IMR-90 (cell line): ENCODE results near the gene TSSC4. TPM values are rescaled to one million over a fixed set of nuclear protein-coding genes. Genes with fewer than 3 reads are reported as not detected.

ENCODE experiments used
- ATAC-seq: fragments of 200-7000 bp; cut with Tn5 transposase; 2 replicates; pipeline ENCODE4 v1.9.1; 2020; ENCODE audit warnings: low read depth, mild to moderate bottlenecking, moderate library complexity
- BruUV-seq: library from RNA; stranded (reverse); fragments of 400-500 nt; replicated peaks from 2 replicates; lab custom pipeline; 2021; lab: Mats Ljungman, UMichigan
- CTCF ChIA-PET: fragments of 300-600 bp; formaldehyde crosslinking; extraction: SDS; loops from one replicate; lab custom pipeline; 2021; ENCODE audit warnings: antibody characterized with exemption; lab: Yijun Ruan, JAX
- POLR2A ChIA-PET: fragments of 300-600 bp; sonication (Branson Sonifier 250); formaldehyde crosslinking; loops from one replicate; lab custom pipeline; 2022; ENCODE audit warnings: antibody characterized with exemption; ENCODE audit not compliant: unreplicated experiment; lab: Charles Lee
- DNase-seq: peaks from one replicate; pipeline ENCODE4 v3.0.0; 2013
- H2AFZ ChIP-seq: replicated peaks from 2 replicates; pipeline ENCODE3; 2013; ENCODE audit warnings: low read length, mild to moderate bottlenecking; ENCODE audit not compliant: poor library complexity
- H2AK5ac ChIP-seq: 2 replicates; pipeline ENCODE4 v1.6.1; 2013; ENCODE audit warnings: low read depth, low read length, inconsistent platforms
- H2AK9ac ChIP-seq: replicated peaks from 2 replicates; pipeline ENCODE3; 2013; ENCODE audit warnings: mild to moderate bottlenecking, low read depth, low read length, moderate library complexity; ENCODE audit not compliant: poor library complexity
- H2BK120ac ChIP-seq: 2 replicates; pipeline ENCODE4 v1.6.1; 2013; ENCODE audit warnings: low read depth, low read length, inconsistent platforms
- H2BK15ac ChIP-seq: 3 replicates; pipeline ENCODE4 v1.6.1; 2013; ENCODE audit warnings: low read depth, low read length, inconsistent platforms
- H2BK20ac ChIP-seq: 2 replicates; pipeline ENCODE4 v1.6.1; 2013; ENCODE audit warnings: low read depth, mild to moderate bottlenecking, inconsistent platforms, low read length, moderate library complexity
- H2BK5ac ChIP-seq: 2 replicates; pipeline ENCODE4 v1.6.1; 2013; ENCODE audit warnings: mild to moderate bottlenecking, low read depth, low read length, inconsistent platforms; ENCODE audit not compliant: poor library complexity, severe bottlenecking
- H3K14ac ChIP-seq: replicated peaks from 2 replicates; pipeline ENCODE4 v1.6.1; 2013; ENCODE audit warnings: low read depth, low read length, inconsistent platforms
- H3K18ac ChIP-seq: 2 replicates; pipeline ENCODE4 v1.6.1; 2013; ENCODE audit warnings: low read depth, low read length, control low read depth
- H3K23ac ChIP-seq: 2 replicates; pipeline ENCODE4 v1.6.1; 2013; ENCODE audit warnings: low read depth, low read length, inconsistent platforms
- H3K27ac ChIP-seq: 2 replicates; pipeline ENCODE4 v1.5.1; 2013; ENCODE audit warnings: mild to moderate bottlenecking, control low read depth, low read length; ENCODE audit not compliant: insufficient read depth
- H3K27me3 ChIP-seq: 2 replicates; pipeline ENCODE4 v1.6.1; 2013; ENCODE audit warnings: low read length; ENCODE audit not compliant: control insufficient read depth, insufficient read depth
- H3K36me3 ChIP-seq: 2 replicates; pipeline ENCODE4 v1.6.1; 2013; ENCODE audit warnings: low read length, mixed read lengths; ENCODE audit not compliant: control insufficient read depth, insufficient read depth
- H3K4ac ChIP-seq: 2 replicates; pipeline ENCODE4 v1.6.1; 2013; ENCODE audit warnings: low read depth, low read length, inconsistent platforms
- H3K4me1 ChIP-seq: 2 replicates; pipeline ENCODE4 v1.6.1; 2013; ENCODE audit warnings: low read length, mixed read lengths; ENCODE audit not compliant: control insufficient read depth, insufficient read depth
- H3K4me2 ChIP-seq: 2 replicates; pipeline ENCODE4 v1.6.1; 2013; ENCODE audit warnings: low read depth, mild to moderate bottlenecking, control low read depth, low read length, moderate library complexity
- H3K4me3 ChIP-seq: 2 replicates; pipeline ENCODE4 v1.5.1; 2013; ENCODE audit warnings: low read depth, mild to moderate bottlenecking, control low read depth, low read length, moderate library complexity; ENCODE audit not compliant: insufficient read depth
- H3K56ac ChIP-seq: 2 replicates; pipeline ENCODE4 v1.6.1; 2013; ENCODE audit warnings: low read length, inconsistent platforms; ENCODE audit not compliant: insufficient read depth; ENCODE audit errors: extremely low read depth
- H3K79me1 ChIP-seq, 2 experiments: 2 replicates each; pipeline ENCODE4 v1.6.1; 2013; ENCODE audit warnings: low read length in 2 of 2, inconsistent platforms in 1 of 2, low read depth in 1 of 2
- H3K9ac ChIP-seq: 2 replicates; pipeline ENCODE4 v1.6.1; 2013; ENCODE audit warnings: low read depth, low read length, control low read depth
- H3K9me1 ChIP-seq: 2 replicates; pipeline ENCODE4 v1.6.1; 2013; ENCODE audit warnings: low read length, inconsistent platforms; ENCODE audit not compliant: insufficient read depth
- H3K9me3 ChIP-seq: 2 replicates; pipeline ENCODE4 v1.6.1; 2013; ENCODE audit warnings: low read length; ENCODE audit not compliant: control insufficient read depth, insufficient read depth
- H4K20me1 ChIP-seq: 2 replicates; pipeline ENCODE4 v1.6.1; 2013; ENCODE audit warnings: low read length, inconsistent platforms; ENCODE audit not compliant: insufficient read depth
- H4K5ac ChIP-seq: 2 replicates; pipeline ENCODE4 v1.6.1; 2013; ENCODE audit warnings: mild to moderate bottlenecking, low read depth, low read length, control low read depth
- H4K8ac ChIP-seq, 2 experiments: 2 replicates each; pipeline ENCODE4 v1.6.1; 2013; ENCODE audit warnings: low read depth in 2 of 2, low read length in 2 of 2, control low read depth in 1 of 2, inconsistent platforms in 1 of 2
- H4K91ac ChIP-seq: 2 replicates; pipeline ENCODE4 v1.6.1; 2013; ENCODE audit warnings: low read depth, low read length, inconsistent platforms; ENCODE audit not compliant: insufficient read depth
- CEBPB ChIP-seq: IDR thresholded peaks from 2 replicates; pipeline ENCODE4 v1.6.1; 2012; ENCODE audit warnings: low read depth, low read length, improper control_type of control experiment
- CHD1 ChIP-seq: IDR thresholded peaks from 2 replicates; pipeline ENCODE4 v1.6.1; 2012; ENCODE audit warnings: low read depth, low read length, improper control_type of control experiment
- FOS ChIP-seq: fragments of 150-350 bp; IDR thresholded peaks from 2 replicates; pipeline ENCODE4 v1.6.1; 2016; ENCODE audit warnings: low read depth, low read length
- MAZ ChIP-seq: IDR thresholded peaks from 2 replicates; pipeline ENCODE4 v1.6.1; 2012; ENCODE audit warnings: low read depth, mild to moderate bottlenecking, low read length, improper control_type of control experiment, moderate library complexity, borderline replicate concordance
- MXI1 ChIP-seq: IDR thresholded peaks from 2 replicates; pipeline ENCODE4 v1.6.1; 2012; ENCODE audit warnings: low read depth, mild to moderate bottlenecking, low read length, moderate library complexity, borderline replicate concordance
- NFE2L2 ChIP-seq: fragments of 150-350 bp; IDR thresholded peaks from 2 replicates; pipeline ENCODE4 v1.6.1; 2016; ENCODE audit warnings: low read depth, mild to moderate bottlenecking, low read length
- RCOR1 ChIP-seq: IDR thresholded peaks from 2 replicates; pipeline ENCODE4 v1.6.1; 2012; ENCODE audit warnings: mild to moderate bottlenecking, low read length, improper control_type of control experiment; ENCODE audit not compliant: insufficient replicate concordance
- RFX5 ChIP-seq: IDR thresholded peaks from 2 replicates; pipeline ENCODE4 v1.8.0; 2012; ENCODE audit warnings: low read depth, mild to moderate bottlenecking, low read length, moderate library complexity
- WGBS, 2 experiments: methylation state at CpG; one replicate each; pipeline versions ENCODE4 v1.1.5 to v1.1.7; 2013; ENCODE audit warnings: missing lambda C conversion rate in 2 of 2; ENCODE audit not compliant: insufficient read length in 1 of 2; ENCODE audit errors: extremely low coverage in 2 of 2; 5-methylcytosine and 5-hydroxymethylcytosine counted together
- dilution Hi-C: fragments of 300-500 bp; cut with HindIII; formaldehyde crosslinking; loops from one replicate; pipeline ENCODE4 v1.14.3; 2018; ENCODE audit warnings: low sequenced_read_pairs; ENCODE audit not compliant: unreplicated experiment
- in situ Hi-C: fragments of 300-500 bp; cut with MboI; formaldehyde crosslinking; loops from 3 replicates; pipeline ENCODE4 v1.14.3; 2019; ENCODE audit warnings: low sequenced_read_pairs, inconsistent platforms, mixed read lengths
- intact Hi-C: fragments of 100-400 bp; cut with micrococcal nuclease; formaldehyde crosslinking; loops from 2 replicates; pipeline ENCODE4 v1.10.0; 2022
- polyA plus RNA-seq, 3 experiments: library from polyadenylated mRNA; depleted of rRNA; stranded (reverse); fragments of >200 nt; gene quantifications; 2 replicates each; pipeline ENCODE4 v1.2.3, GENCODE V29; 2012; ENCODE audit warnings: low replicate concordance in 1 of 3
- total RNA-seq: library from RNA; depleted of rRNA; stranded (reverse); fragments of >200 nt; gene quantifications from 2 replicates; pipeline ENCODE4 v1.2.3, GENCODE V29; 2012

Gene TSSC4
- total and polyA plus RNA-seq, 2 of the 4 experiments (the other 2 are of a cell fraction): 34.9 to 40.0 TPM

- TF ChIP-seq CHD1 (no peak), MXI1 (no peak), MAZ (no peak), RFX5 (no peak), RCOR1 (no peak), FOS (no peak)
Observed at GRCh38 chr11:2415171-2415570, 14.6 kb downstream of the TSSC4 start (continued).

- DNase-seq (no peak), ATAC-seq (no peak)
- POLR2A ChIA-PET: interaction anchor here (0.5 kb wide), 1 partner anchor 245 kb away, joined by 7 read pairs; no protein-coding TSS in a partner anchor
- CTCF ChIA-PET: no interaction called here
- Histone ChIP-seq H3K79me1 (no peaks in the 10 kb centered on the region), H3K9me1 (no peaks in the 10 kb centered on the region), H2BK120ac (no peak overlapping the region), H3K4me1 (no peaks in the 10 kb centered on the region), H3K14ac (no peak overlapping the region), H2AFZ (peak overlapping the region; percentile 7), H3K56ac (no peak overlapping the region), H2AK9ac (no peak overlapping the region), H3K27me3 (peaks cover 4% of the 10 kb centered on the region; the same call in 1 of the 2 replicates), H4K20me1 (no peaks in the 10 kb centered on the region), H4K91ac (no peak overlapping the region), H3K4me3 (no peak overlapping the region), H3K9ac (no peak overlapping the region), H4K5ac (no peak overlapping the region), H4K8ac (no peak overlapping the region), H3K36me3 (no peaks in the 10 kb centered on the region), H3K4ac (no peak overlapping the region), H3K4me2 (no peak overlapping the region), H3K27ac (no peak overlapping the region), H3K9me3 (no peaks in the 10 kb centered on the region), H2BK20ac (no peak overlapping the region), H2BK15ac (no peak overlapping the region), H3K23ac (no peak overlapping the region), H2AK5ac (no peak overlapping the region), H3K18ac (no peak overlapping the region), H2BK5ac (no peak overlapping the region)
- 80% methylated on average over 18 of the region's 34 CpGs; no CpG with 5 or more reads in 1 of the 2 experiments for WGBS, 2 experiments
- in situ Hi-C loops: loop anchor here (5.0 kb wide), 2 partner anchors 103 to 213 kb away; no protein-coding TSS in a partner anchor
- no TSS peak for BruUV-seq
- no peak for TF ChIP-seq RCOR1
- no peak for TF ChIP-seq RFX5
- no peak for TF ChIP-seq CEBPB
- no peak for TF ChIP-seq MAZ
- no peak for TF ChIP-seq NFE2L2
- dilution Hi-C loops: no loop called here
- intact Hi-C loops: no loop called here
Observed at GRCh38 chr11:2415601-2416380, 15.2 kb downstream of the TSSC4 start.
